NCI-H446 (cell line): Measurements from ENCODE around the gene CORIN.

Source experiments
- DNase-seq, 2 experiments: peaks; one replicate each; lab custom pipeline; 2025; lab: John Stamatoyannopoulos, UW

Gene CORIN

GRCh38 chr4:47837908-47838294, at the start of gene CORIN:
CORIN (minus strand) TSS chr4:47838067; CDS start chr4:47837949, 118 bp downstream.
- DNase-seq, result no peak

- DNase-seq, result no peak
Observed at GRCh38 chr4:47882228-47882627, 44.4 kb upstream of the CORIN start.

- DNase-seq, result no peak
Observed at GRCh38 chr4:47879458-47879857, 41.6 kb upstream of the CORIN start.

- no peak for DNase-seq
Observed at GRCh38 chr4:47876784-47877546, 39.1 kb upstream of the CORIN start.

- DNase-seq, result no peak
Observed at GRCh38 chr4:47876310-47876709, 38.4 kb upstream of the CORIN start.

- no peak for DNase-seq
Observed at GRCh38 chr4:47873877-47874541, 36.1 kb upstream of the CORIN start.

GRCh38 chr4:47863486-47863885, 25.6 kb upstream of the CORIN start:
- DNase-seq, result no peak

- DNase-seq, result no peak
Observed at GRCh38 chr4:47862297-47862696, 24.4 kb upstream of the CORIN start.

GRCh38 chr4:47860305-47860704, 22.4 kb upstream of the CORIN start:
- DNase-seq, result no peak

- DNase-seq, result no peak
Observed at GRCh38 chr4:47858006-47858405, 20.1 kb upstream of the CORIN start.

- no peak for DNase-seq
Observed at GRCh38 chr4:47856713-47857112, 18.8 kb upstream of the CORIN start.

- DNase-seq, result no peak
Observed at GRCh38 chr4:47855350-47855749, 17.5 kb upstream of the CORIN start.

GRCh38 chr4:47852136-47852535, 14.3 kb upstream of the CORIN start:
- DNase-seq, result no peak

GRCh38 chr4:47849466-47849865, 11.6 kb upstream of the CORIN start:
- DNase-seq, result no peak

- DNase-seq, result no peak
Observed at GRCh38 chr4:47848041-47848440, 10.2 kb upstream of the CORIN start.

- no peak for DNase-seq
Observed at GRCh38 chr4:47842985-47843384, 5.1 kb upstream of the CORIN start.

- DNase-seq, result no peak
Observed at GRCh38 chr4:47840291-47840690, 2.4 kb upstream of the CORIN start.

- DNase-seq, result no peak
Observed at GRCh38 chr4:47839259-47839658, 1.4 kb upstream of the CORIN start.

- no peak for DNase-seq
Observed at GRCh38 chr4:47838445-47838844, 578 bp upstream of the CORIN start.

GRCh38 chr4:47837094-47837907, 566 bp downstream of the CORIN start:
- no peak for DNase-seq

GRCh38 chr4:47836641-47837093, 1.2 kb downstream of the CORIN start:
- peak; percentile 15 to 65 for DNase-seq

GRCh38 chr4:47835494-47835893, 2.4 kb downstream of the CORIN start:
- no peak for DNase-seq
